Ishikawa (cell line): Measurements from ENCODE around the gene RBM20.

ENCODE experiments used
- CEBPB ChIP-seq: IDR thresholded peaks from 2 replicates; pipeline ENCODE4 v1.6.1; 2012
- CREB1 ChIP-seq: IDR thresholded peaks from 2 replicates; pipeline ENCODE4 v1.6.1; 2012; ENCODE audit warnings: low read depth
- EGR1 ChIP-seq: IDR thresholded peaks from 2 replicates; pipeline ENCODE4 v1.6.1; 2012
- EP300 ChIP-seq: IDR thresholded peaks from 2 replicates; pipeline ENCODE4 v1.6.1; 2012; ENCODE audit warnings: borderline replicate concordance
- FOXM1 ChIP-seq: IDR thresholded peaks from 2 replicates; pipeline ENCODE4 v1.6.1; 2012; ENCODE audit warnings: low read depth, borderline replicate concordance
- NFIC ChIP-seq: IDR thresholded peaks from 2 replicates; pipeline ENCODE4 v1.6.1; 2012
- RAD21 ChIP-seq: IDR thresholded peaks from 2 replicates; pipeline ENCODE4 v1.6.1; 2012; ENCODE audit warnings: low read depth
- TAF1 ChIP-seq: IDR thresholded peaks from 2 replicates; pipeline ENCODE4 v1.6.1; 2012; ENCODE audit warnings: low read depth, mild to moderate bottlenecking
- TCF12 ChIP-seq: IDR thresholded peaks from 2 replicates; pipeline ENCODE4 v1.6.1; 2012; ENCODE audit warnings: low read depth
- TEAD4 ChIP-seq: IDR thresholded peaks from 2 replicates; pipeline ENCODE4 v1.6.1; 2012
- YY1 ChIP-seq: IDR thresholded peaks from 2 replicates; pipeline ENCODE4 v1.6.1; 2012; ENCODE audit warnings: low read depth
- ZBTB7A ChIP-seq: IDR thresholded peaks from 2 replicates; pipeline ENCODE4 v1.6.1; 2012; ENCODE audit warnings: low read depth
- TF ChIP-seq, protein P1 (sequence below): IDR thresholded peaks from 2 replicates; pipeline ENCODE4 v1.6.1; 2012
- TF ChIP-seq, protein P2 (sequence below): IDR thresholded peaks from 2 replicates; pipeline ENCODE4 v1.6.1; 2012
- TF ChIP-seq, protein P3 (sequence below): IDR thresholded peaks from 2 replicates; pipeline ENCODE4 v1.6.1; 2012; ENCODE audit warnings: low read depth, mild to moderate bottlenecking

Gene RBM20

DNA sequence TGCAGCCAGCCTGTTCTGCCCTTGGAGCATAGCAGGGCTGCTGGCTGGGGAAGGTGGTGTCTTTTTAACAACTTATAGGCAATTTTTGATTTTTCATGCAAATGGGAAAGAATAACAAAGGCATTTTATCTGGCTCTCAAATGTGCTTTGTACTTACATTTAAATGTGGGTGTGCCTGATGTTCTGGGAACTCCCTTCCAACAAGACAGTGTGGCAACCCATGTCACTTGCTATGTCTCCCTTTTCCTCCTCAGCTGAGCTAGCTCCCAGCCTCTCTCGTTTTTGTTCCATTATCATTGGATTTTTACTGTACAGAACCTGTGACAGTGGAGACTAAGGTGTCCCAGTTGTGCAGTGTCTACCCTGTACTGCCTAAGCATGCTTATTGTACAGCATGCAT lies 134.1 kb downstream of the RBM20 start:
- TF ChIP-seq NFIC (no peak), YY1 (no peak), TAF1 (no peak), RAD21 (no peak), CREB1 (no peak), TCF12 (no peak), TEAD4 (no peak), CEBPB (no peak), ZBTB7A (no peak), EGR1 (no peak), EP300 (no peak), FOXM1 (no peak)
- TF ChIP-seq, protein P1, sequence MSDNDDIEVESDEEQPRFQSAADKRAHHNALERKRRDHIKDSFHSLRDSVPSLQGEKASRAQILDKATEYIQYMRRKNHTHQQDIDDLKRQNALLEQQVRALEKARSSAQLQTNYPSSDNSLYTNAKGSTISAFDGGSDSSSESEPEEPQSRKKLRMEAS, result no peak
- TF ChIP-seq, protein P2, sequence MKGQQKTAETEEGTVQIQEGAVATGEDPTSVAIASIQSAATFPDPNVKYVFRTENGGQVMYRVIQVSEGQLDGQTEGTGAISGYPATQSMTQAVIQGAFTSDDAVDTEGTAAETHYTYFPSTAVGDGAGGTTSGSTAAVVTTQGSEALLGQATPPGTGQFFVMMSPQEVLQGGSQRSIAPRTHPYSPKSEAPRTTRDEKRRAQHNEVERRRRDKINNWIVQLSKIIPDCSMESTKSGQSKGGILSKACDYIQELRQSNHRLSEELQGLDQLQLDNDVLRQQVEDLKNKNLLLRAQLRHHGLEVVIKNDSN, result no peak
- TF ChIP-seq, protein P3, sequence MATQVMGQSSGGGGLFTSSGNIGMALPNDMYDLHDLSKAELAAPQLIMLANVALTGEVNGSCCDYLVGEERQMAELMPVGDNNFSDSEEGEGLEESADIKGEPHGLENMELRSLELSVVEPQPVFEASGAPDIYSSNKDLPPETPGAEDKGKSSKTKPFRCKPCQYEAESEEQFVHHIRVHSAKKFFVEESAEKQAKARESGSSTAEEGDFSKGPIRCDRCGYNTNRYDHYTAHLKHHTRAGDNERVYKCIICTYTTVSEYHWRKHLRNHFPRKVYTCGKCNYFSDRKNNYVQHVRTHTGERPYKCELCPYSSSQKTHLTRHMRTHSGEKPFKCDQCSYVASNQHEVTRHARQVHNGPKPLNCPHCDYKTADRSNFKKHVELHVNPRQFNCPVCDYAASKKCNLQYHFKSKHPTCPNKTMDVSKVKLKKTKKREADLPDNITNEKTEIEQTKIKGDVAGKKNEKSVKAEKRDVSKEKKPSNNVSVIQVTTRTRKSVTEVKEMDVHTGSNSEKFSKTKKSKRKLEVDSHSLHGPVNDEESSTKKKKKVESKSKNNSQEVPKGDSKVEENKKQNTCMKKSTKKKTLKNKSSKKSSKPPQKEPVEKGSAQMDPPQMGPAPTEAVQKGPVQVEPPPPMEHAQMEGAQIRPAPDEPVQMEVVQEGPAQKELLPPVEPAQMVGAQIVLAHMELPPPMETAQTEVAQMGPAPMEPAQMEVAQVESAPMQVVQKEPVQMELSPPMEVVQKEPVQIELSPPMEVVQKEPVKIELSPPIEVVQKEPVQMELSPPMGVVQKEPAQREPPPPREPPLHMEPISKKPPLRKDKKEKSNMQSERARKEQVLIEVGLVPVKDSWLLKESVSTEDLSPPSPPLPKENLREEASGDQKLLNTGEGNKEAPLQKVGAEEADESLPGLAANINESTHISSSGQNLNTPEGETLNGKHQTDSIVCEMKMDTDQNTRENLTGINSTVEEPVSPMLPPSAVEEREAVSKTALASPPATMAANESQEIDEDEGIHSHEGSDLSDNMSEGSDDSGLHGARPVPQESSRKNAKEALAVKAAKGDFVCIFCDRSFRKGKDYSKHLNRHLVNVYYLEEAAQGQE, result no peak

DNA sequence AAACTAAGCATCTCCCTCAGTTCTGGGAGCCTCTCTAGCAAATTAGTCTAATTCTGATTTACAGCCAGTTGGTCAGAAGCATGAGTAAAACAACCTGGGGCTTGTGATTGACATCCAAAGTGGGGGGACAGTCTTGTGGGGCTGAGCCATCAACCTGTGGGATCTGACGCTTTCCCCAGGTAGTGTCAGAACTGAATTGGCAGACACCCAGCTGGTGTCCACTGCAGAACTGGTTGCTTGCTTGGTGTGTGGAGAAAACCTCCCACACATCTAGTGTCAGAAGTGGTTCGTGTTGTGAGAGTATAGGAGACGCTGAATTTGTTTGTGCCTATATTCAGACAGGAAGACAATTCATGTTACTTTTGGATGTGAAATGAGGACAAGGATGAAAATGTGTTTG lies 135.4 kb downstream of the RBM20 start:
- TF ChIP-seq CREB1, result no peak
- TF ChIP-seq TCF12, result no peak
- TF ChIP-seq TAF1, result no peak
- TF ChIP-seq YY1, result no peak
- no peak for TF ChIP-seq FOXM1
- TF ChIP-seq NFIC, result no peak

DNA sequence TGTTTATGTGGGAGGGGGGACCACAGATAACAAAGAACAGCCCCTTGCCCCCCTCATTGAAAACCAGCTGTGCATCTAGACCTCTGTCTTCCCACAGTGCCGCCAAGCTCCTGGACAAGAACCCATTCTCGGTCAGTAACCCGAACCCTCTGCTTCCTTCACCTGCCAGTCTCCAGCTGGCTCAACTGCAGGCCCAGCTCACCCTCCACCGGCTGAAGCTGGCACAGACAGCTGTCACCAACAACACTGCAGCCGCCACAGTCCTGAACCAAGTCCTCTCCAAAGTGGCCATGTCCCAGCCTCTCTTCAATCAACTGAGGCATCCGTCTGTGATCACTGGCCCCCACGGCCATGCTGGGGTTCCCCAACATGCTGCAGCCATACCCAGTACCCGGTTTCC lies 136.6 kb downstream of the RBM20 start:
- TF ChIP-seq TAF1, result no peak
- peak; percentile 39; the same call in 1 of the 2 replicates for TF ChIP-seq RAD21

DNA sequence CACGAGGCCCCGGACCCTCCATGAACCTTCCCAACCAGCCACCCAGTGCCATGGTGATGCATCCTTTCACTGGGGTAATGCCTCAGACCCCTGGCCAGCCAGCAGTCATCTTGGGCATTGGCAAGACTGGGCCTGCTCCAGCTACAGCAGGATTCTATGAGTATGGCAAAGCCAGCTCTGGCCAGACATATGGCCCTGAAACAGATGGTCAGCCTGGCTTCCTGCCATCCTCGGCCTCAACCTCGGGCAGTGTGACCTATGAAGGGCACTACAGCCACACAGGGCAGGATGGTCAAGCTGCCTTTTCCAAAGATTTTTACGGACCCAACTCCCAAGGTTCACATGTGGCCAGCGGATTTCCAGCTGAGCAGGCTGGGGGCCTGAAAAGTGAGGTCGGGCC lies 137.0 kb downstream of the RBM20 start:
- TF ChIP-seq EP300 (no peak), ZBTB7A (no peak), TEAD4 (no peak), FOXM1 (no peak), TCF12 (no peak), RAD21 (no peak), CREB1 (no peak), CEBPB (no peak), EGR1 (no peak)
- TF ChIP-seq, protein P2, result no peak
- TF ChIP-seq, protein P1, result no peak
- TF ChIP-seq, protein P3, result no peak

DNA sequence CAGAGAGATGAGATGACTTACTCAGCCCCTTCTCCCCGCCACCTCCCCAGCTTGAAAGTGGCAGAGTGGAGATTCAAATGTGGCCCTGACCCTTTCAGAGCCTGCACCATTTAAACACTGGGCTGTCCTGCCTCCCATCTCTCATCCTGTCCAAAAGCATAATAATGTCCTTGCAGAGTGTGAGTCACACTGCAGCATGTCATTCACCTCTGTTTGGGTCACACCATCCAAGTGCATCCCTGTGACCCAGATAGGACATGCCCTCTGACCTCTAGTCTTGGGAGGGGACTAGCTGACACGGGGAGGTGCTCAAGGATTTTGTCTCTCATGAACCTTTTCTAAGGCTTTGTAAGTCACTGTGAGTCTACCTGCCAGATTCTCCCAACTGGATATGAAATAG lies 138.5 kb downstream of the RBM20 start:
- TF ChIP-seq CREB1, result no peak
- TF ChIP-seq TAF1, result no peak
- no peak for TF ChIP-seq CEBPB
- TF ChIP-seq ZBTB7A, result no peak
- TF ChIP-seq, protein P1, result no peak
- TF ChIP-seq TCF12, result no peak
- TF ChIP-seq EP300, result no peak
- TF ChIP-seq NFIC, result no peak
- no peak for TF ChIP-seq TEAD4
- no peak for TF ChIP-seq EGR1
- TF ChIP-seq, protein P3, result no peak
- TF ChIP-seq YY1, result no peak
- TF ChIP-seq, protein P2, result no peak
- no peak for TF ChIP-seq RAD21
- TF ChIP-seq FOXM1, result no peak
